Measurements from ENCODE around the gene ATIC.
"Not testable (repeated sequence)": the region's sequence is repeated elsewhere in the genome, so short reads cannot be mapped to it uniquely, and the experiment has no call there.

Gene ATIC

DNA sequence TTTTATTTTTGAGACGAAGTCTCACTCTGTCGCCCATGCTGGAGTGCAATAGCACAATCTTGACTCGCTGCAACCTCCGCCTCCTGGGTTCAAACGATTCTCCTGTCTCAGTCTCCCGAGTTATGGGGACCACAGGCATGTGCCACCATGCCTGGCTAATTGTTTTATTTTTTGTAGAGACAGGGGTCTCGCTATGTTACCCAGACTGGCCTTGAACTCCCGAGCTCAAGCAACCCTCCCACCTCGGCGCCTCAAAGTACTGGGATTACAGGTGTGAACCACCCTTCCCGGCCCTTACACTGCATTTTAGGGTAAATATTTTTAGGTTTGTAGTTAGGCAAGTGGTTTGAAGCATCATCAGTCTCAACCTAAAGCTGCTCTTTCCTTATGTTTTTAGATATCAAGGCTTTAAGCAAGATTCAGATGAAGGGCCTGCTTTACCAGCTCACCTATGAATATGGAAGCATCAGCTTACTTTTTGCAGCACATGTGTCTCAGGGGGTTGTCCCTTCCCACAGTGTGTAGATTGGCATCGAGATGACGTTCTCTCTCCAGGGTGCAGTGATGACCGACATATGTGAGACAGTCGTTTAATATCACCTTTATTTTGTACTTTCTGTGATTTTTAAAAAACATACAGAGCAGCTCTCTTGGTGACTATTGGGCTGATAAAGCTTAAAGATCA lies 47.2 kb downstream of the ATIC start:
- no peak overlapping the region for H3K4me3 ChIP-seq
- no peaks in the 10 kb centered on the region for H3K27me3 ChIP-seq
- no peaks in the 10 kb centered on the region for H3K9me3 ChIP-seq
- no peaks in the 10 kb centered on the region for H4K20me1 ChIP-seq
- H3K27ac ChIP-seq, result no peak overlapping the region
- no peak for TF ChIP-seq Cebpa-rat (IDR thresholded peaks at IDR 0.05)
- H3K36me3 ChIP-seq, result peaks cover 55% of the 10 kb centered on the region
- no peak overlapping the region for H3K9ac ChIP-seq
- no peaks in the 10 kb centered on the region for H3K4me1 ChIP-seq
- H3K4me2 ChIP-seq, result no peak overlapping the region

DNA sequence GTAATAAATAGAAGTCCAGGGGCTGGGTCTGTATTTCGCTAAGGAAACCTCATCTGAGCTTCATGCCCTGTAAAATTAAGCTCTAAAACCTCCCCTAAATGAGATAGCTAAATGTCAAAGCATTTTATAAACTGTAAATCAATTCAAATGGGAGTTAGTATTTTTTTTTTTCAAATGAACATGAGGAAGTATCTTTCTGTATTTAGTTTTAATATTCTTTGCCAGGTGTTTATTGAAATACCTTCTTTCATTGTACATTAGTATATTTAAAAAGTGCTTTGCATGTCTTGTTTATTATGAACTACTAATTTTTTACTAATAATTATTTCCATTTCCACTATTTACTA lies 47.7 kb downstream of the ATIC start:
- H3K27ac ChIP-seq, result no peak overlapping the region
- no peak for TF ChIP-seq Cebpa-rat (IDR thresholded peaks at IDR 0.05)
- H3K4me2 ChIP-seq, result no peak overlapping the region
- H3K9me3 ChIP-seq, result no peaks in the 10 kb centered on the region
- no peaks in the 10 kb centered on the region for H3K27me3 ChIP-seq
- H3K4me3 ChIP-seq, result no peak overlapping the region
- no peaks in the 10 kb centered on the region for H4K20me1 ChIP-seq
- H3K4me1 ChIP-seq, result no peaks in the 10 kb centered on the region
- no peak overlapping the region for H3K9ac ChIP-seq
- peaks cover 56% of the 10 kb centered on the region for H3K36me3 ChIP-seq

DNA sequence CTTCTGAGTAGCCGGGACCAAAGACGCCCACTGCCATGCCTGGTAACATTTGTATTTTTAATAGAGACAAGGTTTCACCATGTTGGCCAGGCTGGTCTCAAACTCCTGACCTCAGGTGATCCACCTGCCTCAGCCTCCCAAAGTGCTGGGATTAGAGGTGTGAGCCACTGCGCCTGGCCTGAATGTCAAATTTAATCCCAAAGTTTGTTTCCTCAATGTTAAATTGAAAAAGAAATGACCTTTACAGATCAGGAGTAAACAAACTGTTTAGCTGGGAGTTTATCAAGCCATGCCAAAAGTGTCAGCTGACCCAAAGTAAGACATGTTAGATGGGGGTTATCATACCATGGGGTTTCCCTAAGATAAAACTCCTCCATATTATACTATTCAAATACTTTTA lies 48.2 kb downstream of the ATIC start:
- H4K20me1 ChIP-seq, H3K4me3 ChIP-seq, H3K27ac ChIP-seq, H3K27me3 ChIP-seq, H3K9ac ChIP-seq, H3K4me2 ChIP-seq, H3K4me1 ChIP-seq, H3K9me3 ChIP-seq: not testable (repeated sequence)
- peaks cover 55% of the 10 kb centered on the region for H3K36me3 ChIP-seq

DNA sequence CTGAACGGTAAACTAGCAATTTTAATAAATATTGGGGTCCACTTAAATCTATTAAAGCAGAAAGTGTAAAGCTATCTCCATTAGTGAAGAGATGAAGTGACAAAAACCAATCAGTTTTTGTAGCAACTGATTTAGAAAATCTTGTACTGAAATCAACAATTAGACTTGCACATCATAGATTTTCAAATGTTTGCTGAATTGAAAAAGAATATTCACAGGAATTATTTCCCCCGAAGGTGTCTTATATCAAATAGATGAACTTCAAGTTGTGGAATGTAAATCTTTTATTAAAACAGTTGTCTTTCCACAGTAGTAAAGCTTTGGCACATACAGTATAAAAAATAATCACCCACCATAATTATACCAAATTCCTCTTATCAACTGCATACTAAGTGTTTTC lies 48.7 kb downstream of the ATIC start:
- no peak overlapping the region for H3K27ac ChIP-seq
- no peak overlapping the region for H3K4me2 ChIP-seq
- H3K4me3 ChIP-seq, result no peak overlapping the region
- H3K9me3 ChIP-seq, result no peaks in the 10 kb centered on the region
- no peaks in the 10 kb centered on the region for H3K4me1 ChIP-seq
- no peak for TF ChIP-seq Cebpa-rat (IDR thresholded peaks at IDR 0.05)
- no peak overlapping the region for H3K9ac ChIP-seq
- H3K36me3 ChIP-seq, result peaks cover 49% of the 10 kb centered on the region
- H3K27me3 ChIP-seq, result no peaks in the 10 kb centered on the region
- no peaks in the 10 kb centered on the region for H4K20me1 ChIP-seq

DNA sequence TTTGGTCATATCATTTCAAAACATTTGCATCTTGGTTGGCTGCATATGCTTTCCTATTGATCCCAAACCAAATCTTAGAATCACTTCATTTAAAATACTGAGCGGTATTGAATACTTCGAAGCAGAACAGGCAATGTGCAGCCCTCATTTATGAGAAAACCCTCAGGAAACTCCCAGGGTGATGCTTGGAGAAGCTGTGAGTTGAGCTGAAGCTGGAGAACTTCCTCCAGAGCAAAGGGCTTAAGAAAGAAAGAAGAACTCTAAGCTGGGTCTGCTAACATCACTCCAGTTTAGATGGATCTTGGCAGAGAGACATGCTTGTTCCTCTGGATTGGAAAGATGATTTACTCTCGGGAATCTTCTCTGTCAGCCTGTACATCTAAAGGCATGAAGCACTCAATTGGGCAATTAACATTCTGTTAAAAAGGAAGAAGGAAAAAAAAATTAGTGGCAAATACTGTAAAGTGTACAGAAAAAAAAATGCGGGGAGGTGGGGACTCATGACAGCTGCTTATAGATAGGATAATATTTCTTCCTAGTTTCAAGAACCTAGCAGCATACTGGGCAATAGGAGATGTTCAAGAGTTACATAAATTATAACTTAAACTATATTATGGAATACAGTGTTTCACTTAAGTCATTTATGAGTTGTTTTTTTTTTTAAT lies 49.5 kb downstream of the ATIC start:
- Histone ChIP-seq H3K4me3 (no peak overlapping the region), H4K20me1 (no peaks in the 10 kb centered on the region), H3K27me3 (no peaks in the 10 kb centered on the region), H3K4me2 (no peak overlapping the region), H3K9me3 (no peaks in the 10 kb centered on the region), H3K27ac (no peak overlapping the region), H3K9ac (no peak overlapping the region), H3K36me3 (peaks cover 44% of the 10 kb centered on the region), H3K4me1 (no peaks in the 10 kb centered on the region)
- TF ChIP-seq Cebpa-rat (IDR thresholded peaks at IDR 0.05), result no peak

DNA sequence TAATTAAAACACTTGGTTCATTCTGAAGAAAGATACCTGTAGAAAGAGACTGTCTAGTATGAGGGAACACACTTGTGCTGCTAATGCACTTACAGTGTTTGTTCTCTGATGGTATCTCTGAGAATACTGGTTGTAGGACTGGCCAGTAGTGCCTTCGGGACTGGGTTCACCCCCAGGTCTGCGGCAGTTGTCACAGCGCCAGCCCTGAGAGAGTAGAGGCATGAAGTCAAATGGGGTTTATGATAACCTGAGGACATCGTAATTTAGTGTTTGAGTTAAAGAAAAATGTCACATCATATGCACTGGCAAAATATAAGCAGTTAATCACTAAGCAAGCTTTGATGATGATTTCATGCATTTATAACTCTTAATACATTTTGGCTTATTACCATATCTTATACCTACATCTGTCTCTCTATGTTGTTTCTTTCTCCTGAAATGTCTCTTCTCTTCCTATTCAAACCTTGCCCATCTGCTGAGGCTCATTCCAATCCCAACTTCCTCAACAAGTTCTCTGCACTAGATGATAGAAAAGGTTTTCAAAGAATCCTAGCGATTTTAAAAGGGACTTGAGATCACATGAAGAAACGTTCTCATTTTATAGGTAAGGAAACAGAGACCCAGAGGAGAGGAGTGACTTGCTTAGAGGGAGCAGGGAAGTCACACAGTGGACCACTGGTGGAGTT lies 50.2 kb downstream of the ATIC start:
- Histone ChIP-seq H4K20me1 (no peaks in the 10 kb centered on the region), H3K4me1 (no peaks in the 10 kb centered on the region), H3K9me3 (no peaks in the 10 kb centered on the region), H3K36me3 (peaks cover 41% of the 10 kb centered on the region), H3K27me3 (no peaks in the 10 kb centered on the region), H3K4me2 (no peak overlapping the region), H3K9ac (no peak overlapping the region), H3K4me3 (no peak overlapping the region), H3K27ac (no peak overlapping the region)
- TF ChIP-seq Cebpa-rat (IDR thresholded peaks at IDR 0.05), result no peak

DNA sequence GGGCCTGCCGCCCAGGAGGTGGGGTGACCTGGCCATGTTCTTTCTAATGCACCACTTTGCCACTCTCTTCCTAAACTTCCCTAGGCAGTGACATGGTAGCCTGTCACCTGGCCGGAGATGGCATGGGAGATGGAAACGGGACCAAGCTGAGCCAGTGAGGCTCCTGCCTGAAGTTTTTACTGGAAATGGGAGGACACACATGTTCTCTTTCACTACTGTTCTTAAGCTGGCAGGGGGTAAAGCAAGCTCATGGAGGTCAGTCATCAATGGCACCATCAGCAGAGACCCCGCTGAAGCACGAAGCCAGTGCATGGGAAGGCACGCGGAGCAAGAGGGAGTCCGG lies 50.7 kb downstream of the ATIC start:
- Histone ChIP-seq H3K4me2 (no peak overlapping the region), H3K36me3 (peaks cover 40% of the 10 kb centered on the region), H3K9ac (no peak overlapping the region), H3K27ac (no peak overlapping the region), H4K20me1 (no peaks in the 10 kb centered on the region), H3K9me3 (no peaks in the 10 kb centered on the region), H3K4me1 (no peaks in the 10 kb centered on the region), H3K4me3 (no peak overlapping the region), H3K27me3 (no peaks in the 10 kb centered on the region)
- no peak for TF ChIP-seq Cebpa-rat (IDR thresholded peaks at IDR 0.05)

DNA sequence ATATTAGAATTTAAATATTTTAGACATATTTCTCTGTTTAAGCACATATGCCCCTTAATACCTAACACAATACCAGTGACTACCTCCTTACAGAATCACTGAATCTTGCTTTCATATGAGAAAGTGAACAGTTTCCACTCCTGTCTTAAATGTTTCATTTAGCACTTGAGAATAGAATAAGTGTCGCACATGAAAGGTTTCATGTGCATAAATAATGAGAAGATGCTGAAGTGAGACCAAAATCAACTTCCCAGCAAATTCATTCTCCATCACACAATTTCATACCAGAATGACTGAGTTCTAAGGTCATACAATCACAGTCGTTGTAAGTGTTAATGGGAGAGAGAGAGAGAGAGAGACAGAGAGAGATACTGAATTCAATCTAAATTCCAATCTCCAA lies 51.2 kb downstream of the ATIC start:
- Histone ChIP-seq H3K27ac (no peak overlapping the region), H3K4me1 (no peaks in the 10 kb centered on the region), H3K9ac (no peak overlapping the region), H3K4me3 (no peak overlapping the region), H3K36me3 (peaks cover 43% of the 10 kb centered on the region), H3K27me3 (no peaks in the 10 kb centered on the region), H4K20me1 (no peaks in the 10 kb centered on the region), H3K4me2 (no peak overlapping the region), H3K9me3 (no peaks in the 10 kb centered on the region)
- no peak for TF ChIP-seq Cebpa-rat (IDR thresholded peaks at IDR 0.05)

DNA sequence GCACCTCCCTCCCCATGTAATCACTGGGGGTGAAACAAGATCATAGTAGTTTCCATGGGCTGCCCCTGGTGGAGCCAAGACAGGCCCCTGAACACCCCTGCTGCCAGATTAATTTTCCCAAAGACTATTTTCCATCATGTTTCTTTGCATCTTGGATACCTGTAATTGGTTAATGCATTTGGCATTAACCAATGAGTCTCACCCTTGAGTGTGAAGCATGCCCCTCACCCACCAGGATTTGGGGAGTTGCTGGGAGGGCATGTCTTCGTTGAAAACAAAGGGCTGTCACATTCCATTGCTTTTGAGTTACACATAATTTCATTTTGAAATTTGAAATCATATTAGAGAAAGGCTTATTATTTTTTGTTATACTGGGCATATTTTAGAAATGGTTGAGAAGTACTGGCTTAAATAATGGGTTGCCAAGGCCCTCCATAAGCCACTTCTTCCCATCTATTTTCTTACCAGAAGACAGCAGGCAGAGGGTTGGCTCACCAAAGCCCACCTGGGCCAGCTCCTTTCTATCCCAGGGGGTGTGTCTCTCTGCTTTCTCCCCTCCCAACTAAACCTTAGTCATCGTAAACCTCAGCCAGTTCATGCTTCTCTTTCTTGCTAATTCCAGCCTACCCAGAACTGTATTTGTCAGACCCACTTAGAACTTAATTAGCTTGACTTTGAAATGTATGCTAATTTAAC lies 51.8 kb downstream of the ATIC start:
- Histone ChIP-seq H3K4me1 (no peaks in the 10 kb centered on the region), H3K9me3 (no peaks in the 10 kb centered on the region), H3K9ac (no peak overlapping the region), H3K27ac (no peak overlapping the region), H3K27me3 (no peaks in the 10 kb centered on the region), H4K20me1 (no peaks in the 10 kb centered on the region), H3K4me3 (no peak overlapping the region), H3K36me3 (peaks cover 43% of the 10 kb centered on the region), H3K4me2 (no peak overlapping the region)
- TF ChIP-seq Cebpa-rat (IDR thresholded peaks at IDR 0.05), result no peak

Measured in BLaER1 (cell line).